H9 (cell line): ENCODE data around the gene USP20. TPM values are rescaled to one million over a fixed set of nuclear protein-coding genes. Genes with fewer than 3 reads are reported as not detected.

Source experiments
- DNase-seq: peaks from one replicate; pipeline ENCODE4 v3.0.0-alpha.2; 2017
- H2AFZ ChIP-seq: one replicate; pipeline ENCODE4 v1.6.1; 2013; ENCODE audit warnings: mild to moderate bottlenecking, low read length, control low read depth, moderate library complexity
- H2AK5ac ChIP-seq: 2 replicates; pipeline ENCODE4 v1.6.1; 2013; ENCODE audit warnings: low read length, control low read depth, mixed read lengths; ENCODE audit not compliant: insufficient read length
- H2BK120ac ChIP-seq: one replicate; pipeline ENCODE4 v1.6.1; 2013; ENCODE audit warnings: low read depth, mild to moderate bottlenecking, low read length, control low read depth, inconsistent platforms; ENCODE audit not compliant: poor library complexity, severe bottlenecking
- H2BK12ac ChIP-seq: 2 replicates; pipeline ENCODE4 v1.6.1; 2013; ENCODE audit warnings: low read length, control low read depth, mixed read lengths, low read depth; ENCODE audit not compliant: insufficient read length
- H2BK15ac ChIP-seq: 2 replicates; pipeline ENCODE4 v1.6.1; 2013; ENCODE audit warnings: low read depth, low read length, control low read depth
- H2BK20ac ChIP-seq: one replicate; pipeline ENCODE4 v1.6.1; 2013; ENCODE audit warnings: low read depth, mild to moderate bottlenecking, low read length, control low read depth, inconsistent platforms; ENCODE audit not compliant: poor library complexity, severe bottlenecking
- H2BK5ac ChIP-seq: 2 replicates; pipeline ENCODE4 v1.6.1; 2013; ENCODE audit warnings: low read length, control low read depth, mixed read lengths; ENCODE audit not compliant: insufficient read length
- H3K14ac ChIP-seq: 2 replicates; pipeline ENCODE4 v1.6.1; 2013; ENCODE audit warnings: low read length, control low read depth; ENCODE audit not compliant: insufficient read depth
- H3K18ac ChIP-seq: 2 replicates; pipeline ENCODE4 v1.6.1; 2013; ENCODE audit warnings: low read depth, mild to moderate bottlenecking, mixed read lengths, low read length, control low read depth; ENCODE audit not compliant: insufficient read length
- H3K23ac ChIP-seq: 2 replicates; pipeline ENCODE4 v1.6.1; 2013; ENCODE audit warnings: low read length, control low read depth, mixed read lengths, low read depth; ENCODE audit not compliant: insufficient read length
- H3K23me2 ChIP-seq: 2 replicates; pipeline ENCODE4 v1.6.1; 2013; ENCODE audit warnings: low read depth, mild to moderate bottlenecking, mixed read lengths, low read length, control low read depth; ENCODE audit not compliant: insufficient read length, poor library complexity, severe bottlenecking
- H3K27ac ChIP-seq: 2 replicates; pipeline ENCODE4 v1.5.1; 2013; ENCODE audit warnings: low read length, control low read depth, mixed read lengths, low read depth; ENCODE audit not compliant: insufficient read length
- H3K27me3 ChIP-seq: 2 replicates; pipeline ENCODE4 v1.6.1; 2013; ENCODE audit warnings: low read length, control low read depth, inconsistent platforms; ENCODE audit not compliant: insufficient read depth
- H3K4ac ChIP-seq: 2 replicates; pipeline ENCODE4 v1.6.1; 2013; ENCODE audit warnings: low read depth, mild to moderate bottlenecking, control low read depth, inconsistent platforms, low read length, moderate library complexity
- H3K4me1 ChIP-seq: 2 replicates; pipeline ENCODE4 v1.6.1; 2013; ENCODE audit warnings: low read length, control low read depth, inconsistent platforms; ENCODE audit not compliant: insufficient read depth
- H3K4me2 ChIP-seq: 2 replicates; pipeline ENCODE4 v1.6.1; 2013; ENCODE audit warnings: low read length, control low read depth, mixed read lengths; ENCODE audit not compliant: insufficient read length, insufficient read depth
- H3K56ac ChIP-seq: 2 replicates; pipeline ENCODE4 v1.6.1; 2013; ENCODE audit warnings: low read depth, mild to moderate bottlenecking, mixed read lengths, low read length, control low read depth; ENCODE audit not compliant: insufficient read length
- H3K79me1 ChIP-seq: 2 replicates; pipeline ENCODE4 v1.6.1; 2013; ENCODE audit warnings: low read depth, mild to moderate bottlenecking, moderate library complexity, low read length, control low read depth, inconsistent platforms; ENCODE audit not compliant: insufficient read depth, poor library complexity, severe bottlenecking
- H3K79me2 ChIP-seq: 2 replicates; pipeline ENCODE4 v1.6.1; 2013; ENCODE audit warnings: low read length, control low read depth, inconsistent platforms; ENCODE audit not compliant: insufficient read depth
- H3K9ac ChIP-seq: 2 replicates; pipeline ENCODE4 v1.6.1; 2013; ENCODE audit warnings: low read length, control low read depth, mixed read lengths; ENCODE audit not compliant: insufficient read length; ENCODE audit errors: extremely low read depth
- H3K9me3 ChIP-seq: one replicate; pipeline ENCODE4 v1.6.1; 2013; ENCODE audit warnings: low read depth, low read length, inconsistent platforms; ENCODE audit not compliant: control insufficient read depth
- H3T11ph ChIP-seq: one replicate; pipeline ENCODE4 v1.6.1; 2013; ENCODE audit warnings: mild to moderate bottlenecking, low read length, control low read depth, inconsistent platforms
- H4K20me1 ChIP-seq: one replicate; pipeline ENCODE4 v1.6.1; 2013; ENCODE audit not compliant: control insufficient read depth, insufficient read length, insufficient read depth
- H4K5ac ChIP-seq: 2 replicates; pipeline ENCODE4 v1.6.1; 2013; ENCODE audit warnings: low read depth, mild to moderate bottlenecking, mixed read lengths, low read length, control low read depth; ENCODE audit not compliant: insufficient read length
- H4K8ac ChIP-seq: replicated peaks from 2 replicates; pipeline ENCODE4 v1.6.1; 2013; ENCODE audit warnings: low read length, control low read depth, mixed read lengths, low read depth; ENCODE audit not compliant: insufficient read length
- H4K91ac ChIP-seq: 2 replicates; pipeline ENCODE4 v1.6.1; 2013; ENCODE audit warnings: low read depth, mild to moderate bottlenecking, moderate library complexity, mixed read lengths, low read length, control low read depth; ENCODE audit not compliant: insufficient read length
- H3K27ac Mint-ChIP-seq, 3 experiments: 2 replicates in 2 of 3; 3 replicates in 1 of 3; pipeline ENCODE4 v1.8.0; 2020 to 2021; ENCODE audit warnings: mixed read lengths in 3 of 3, mild to moderate bottlenecking in 1 of 3, moderate library complexity in 1 of 3
- H3K27me3 Mint-ChIP-seq: 2 replicates; pipeline ENCODE4 v1.8.0; 2021; ENCODE audit warnings: low read depth, mild to moderate bottlenecking, moderate library complexity, mixed read lengths
- H3K36me3 Mint-ChIP-seq, 3 experiments: 2 replicates in 2 of 3; 3 replicates in 1 of 3; pipeline ENCODE4 v1.8.0; 2020 to 2021; ENCODE audit warnings: low read depth in 3 of 3, mixed read lengths in 3 of 3; ENCODE audit not compliant: insufficient read depth in 1 of 3
- H3K4me1 Mint-ChIP-seq, 2 experiments: 2 replicates each; pipeline ENCODE4 v1.8.0; 2020; ENCODE audit warnings: mixed read lengths in 2 of 2
- H3K4me3 Mint-ChIP-seq, 2 experiments: 2 replicates in 1 of 2; 3 replicates in 1 of 2; pipeline ENCODE4 v1.8.0; 2020 to 2021; ENCODE audit warnings: mild to moderate bottlenecking in 2 of 2, mixed read lengths in 2 of 2, moderate library complexity in 1 of 2
- H3K9me3 Mint-ChIP-seq, 2 experiments: 2 replicates in 1 of 2; 3 replicates in 1 of 2; pipeline ENCODE4 v1.8.0; 2020; ENCODE audit warnings: mild to moderate bottlenecking in 2 of 2, mixed read lengths in 2 of 2, moderate library complexity in 1 of 2
- CTCF ChIP-seq: fragments of 200-600 bp; sonication (generic); conservative IDR thresholded peaks from 3 replicates; pipeline ENCODE4 v1.8.0; 2021; ENCODE audit warnings: antibody characterized with exemption, mild to moderate bottlenecking
- WGBS: extraction: QIAGEN DNeasy Blood & Tissue Kit; methylation state at CpG from one replicate; pipeline ENCODE4 v1.1.7; 2013; ENCODE audit warnings: missing lambda C conversion rate, low lambda C conversion rate, mixed read lengths; ENCODE audit not compliant: insufficient read length; ENCODE audit errors: extremely low coverage; 5-methylcytosine and 5-hydroxymethylcytosine counted together
- total RNA-seq: library from RNA; stranded (reverse); gene quantifications from 2 replicates; pipeline ENCODE4 v1.2.1, GENCODE V29; 2021

The USP20 gene
- total RNA-seq, 1 experiment from 2014 or later = 20.9 TPM

GRCh38 chr9:129813661-129814060 lies 21.6 kb upstream of the USP20 start:
- TF ChIP-seq CTCF = no peak
- H2BK20ac ChIP-seq = no peak overlapping the region
- no peak overlapping the region for H2BK12ac ChIP-seq
- no peak overlapping the region for H3K56ac ChIP-seq
- H2BK5ac ChIP-seq = no peak overlapping the region
- H3K18ac ChIP-seq = no peak overlapping the region
- no peak overlapping the region for H4K91ac ChIP-seq
- no peak overlapping the region for H3K14ac ChIP-seq
- H3K79me2 ChIP-seq = no peaks in the 10 kb centered on the region
- no peaks in the 10 kb centered on the region for H3K27me3 ChIP-seq
- H4K5ac ChIP-seq = no peak overlapping the region
- no peaks in the 10 kb centered on the region for H3K79me1 ChIP-seq
- no peak overlapping the region for H2BK15ac ChIP-seq
- H3K9ac ChIP-seq = no peak overlapping the region
- no peak overlapping the region for H3K4me2 ChIP-seq
- no peaks in the 10 kb centered on the region for H3K9me3 Mint-ChIP-seq
- no peaks in the 10 kb centered on the region for H4K20me1 ChIP-seq
- peak overlapping the region in 2 of 3 experiments; percentile 28 to 63; a peak in 1 of 7 replicates for H3K27ac Mint-ChIP-seq
- no peaks in the 10 kb centered on the region for H3K23me2 ChIP-seq
- H4K8ac ChIP-seq = no peak overlapping the region
- WGBS = no CpG with 5 or more reads among the region's 9 CpGs
- H3K4ac ChIP-seq = no peak overlapping the region
- no peaks in the 10 kb centered on the region for H3K4me1 Mint-ChIP-seq
- H3K4me3 Mint-ChIP-seq = no peak overlapping the region
- H2AFZ ChIP-seq = no peak overlapping the region
- H3K36me3 Mint-ChIP-seq = peaks cover 36 to 93% (median 74%) of the 10 kb centered on the region in 3 experiments
- no peak for DNase-seq
- no peaks in the 10 kb centered on the region for H3K9me3 ChIP-seq
- no peak overlapping the region for H2AK5ac ChIP-seq
- H3K27ac ChIP-seq = no peak overlapping the region
- H3K4me1 ChIP-seq = no peaks in the 10 kb centered on the region
- no peaks in the 10 kb centered on the region; the same call in 1 of the 2 replicates for H3K27me3 Mint-ChIP-seq
- no peak overlapping the region for H3K23ac ChIP-seq
- no peak overlapping the region for H2BK120ac ChIP-seq
- no peak overlapping the region for H3T11ph ChIP-seq
